ENCODE results near the gene RPS2.

GRCh38 chr16:1961651-1962067, 3.0 kb downstream of the RPS2 start:
- TF ChIP-seq CTCF (IDR thresholded peaks at IDR 0.05) (no peak), POLR2A (IDR thresholded peaks at IDR 0.05) (no peak), POLR2AphosphoS5 (IDR thresholded peaks at IDR 0.05; ENCODE audit: insufficient read depth in 1 of 2, low read depth in 1 of 2) (no peak)
